ENCODE measurements around the gene RNF217.

RNF217 gene

DNA sequence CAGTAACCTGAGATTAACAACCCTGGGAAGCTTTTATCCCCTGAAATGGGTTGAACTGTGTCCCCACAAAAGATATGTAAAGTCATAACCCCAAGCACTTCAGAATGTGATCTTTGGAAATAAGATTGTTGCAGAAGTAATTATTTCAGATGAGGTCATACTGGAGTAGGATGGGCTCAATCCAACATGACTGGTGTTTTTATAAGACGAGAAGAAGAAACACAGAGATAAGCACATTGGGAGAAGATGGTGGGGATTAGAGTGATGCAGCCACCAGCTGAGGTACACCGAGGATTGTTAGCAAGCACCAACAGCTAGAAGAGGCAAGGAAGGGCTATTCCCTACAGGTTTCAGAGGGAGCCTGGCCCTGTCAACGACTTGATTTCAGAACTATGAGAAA is 12.5 kb upstream of the RNF217 start:
- no peak overlapping the region for H3K23ac ChIP-seq (ENCODE audit: low read length)
- H3K4ac ChIP-seq (ENCODE audit: low read depth, low read length): no peak overlapping the region
- H4K12ac ChIP-seq (ENCODE audit: low read depth, low read length): no peak overlapping the region
- DNase-seq: no peak
- H3K18ac ChIP-seq (ENCODE audit: low read length): no peak overlapping the region
- no peaks in the 10 kb centered on the region for H3K79me2 ChIP-seq (ENCODE audit: control insufficient read depth, insufficient read depth, low read length, poor library complexity)
- WGBS (ENCODE audit: extremely low coverage, insufficient coverage, insufficient read length): no CpG with 5 or more reads among the region's 3 CpGs
- no peaks in the 10 kb centered on the region for H3K4me1 ChIP-seq (ENCODE audit: control insufficient read depth in 1 of 2, insufficient read depth in 2 of 2, low read length in 2 of 2)
- no peak overlapping the region for H4K8ac ChIP-seq (ENCODE audit: low read depth, low read length)
- H2BK5ac ChIP-seq (ENCODE audit: low read depth, low read length, poor library complexity): no peak overlapping the region
- H3K27me3 ChIP-seq (ENCODE audit: insufficient read depth, low read length): no peaks in the 10 kb centered on the region
- H3K9ac ChIP-seq (ENCODE audit: low read length): no peak overlapping the region
- no peak overlapping the region for H2BK12ac ChIP-seq (ENCODE audit: low read length)
- H3K4me2 ChIP-seq (ENCODE audit: low read length): no peak overlapping the region
- H2BK120ac ChIP-seq (ENCODE audit: insufficient read depth, low read length, poor library complexity): no peak overlapping the region
- H3K9me3 ChIP-seq (ENCODE audit: insufficient read depth, low read depth, low read length): no peaks in the 10 kb centered on the region
- no peak overlapping the region for H2AK5ac ChIP-seq (ENCODE audit: low read length)
- no peaks in the 10 kb centered on the region for H3K36me3 ChIP-seq (ENCODE audit: control insufficient read depth in 1 of 2, insufficient read depth in 2 of 2, low read length in 2 of 2)
- no peak overlapping the region for H3K27ac ChIP-seq (ENCODE audit: low read depth, low read length)
- no peak overlapping the region for H3K14ac ChIP-seq (ENCODE audit: low read length)
- H4K91ac ChIP-seq (ENCODE audit: low read depth, low read length): no peak overlapping the region
- no peak overlapping the region for H2AFZ ChIP-seq (ENCODE audit: insufficient read depth, low read length, poor library complexity)
- H3K4me3 ChIP-seq (ENCODE audit: low read depth, low read length): no peak overlapping the region
- H3K79me1 ChIP-seq (ENCODE audit: low read length): no peaks in the 10 kb centered on the region

DNA sequence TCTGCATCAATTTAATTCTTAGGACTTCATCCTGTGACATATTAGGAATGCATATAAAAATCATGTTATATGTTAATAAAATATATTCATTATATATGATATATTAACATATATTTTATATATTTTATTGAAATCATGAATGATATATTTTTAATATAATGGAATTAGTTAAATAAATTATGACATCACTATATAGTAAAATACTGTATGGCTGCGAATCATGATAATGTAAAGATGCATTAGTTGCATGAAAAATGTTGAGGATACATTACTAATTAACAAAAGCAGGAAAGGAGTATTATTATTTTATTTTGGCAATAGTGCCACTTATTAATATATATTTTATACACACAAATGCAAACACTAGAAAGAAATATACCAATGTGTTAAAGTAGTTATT is 8.4 kb upstream of the RNF217 start:
- H3K4me1 ChIP-seq (ENCODE audit: control insufficient read depth in 1 of 2, insufficient read depth in 2 of 2, low read length in 2 of 2): no peaks in the 10 kb centered on the region
- no peaks in the 10 kb centered on the region for H3K79me1 ChIP-seq (ENCODE audit: low read length)
- no peaks in the 10 kb centered on the region for H3K27me3 ChIP-seq (ENCODE audit: insufficient read depth, low read length)
- H2BK120ac ChIP-seq (ENCODE audit: insufficient read depth, low read length, poor library complexity): no peak overlapping the region
- no peak overlapping the region for H2BK5ac ChIP-seq (ENCODE audit: low read depth, low read length, poor library complexity)
- H3K4ac ChIP-seq (ENCODE audit: low read depth, low read length): no peak overlapping the region
- no peak overlapping the region for H2AFZ ChIP-seq (ENCODE audit: insufficient read depth, low read length, poor library complexity)
- no peak overlapping the region for H3K14ac ChIP-seq (ENCODE audit: low read length)
- H3K9me3 ChIP-seq (ENCODE audit: insufficient read depth, low read depth, low read length): peaks cover 4% of the 10 kb centered on the region
- no peak overlapping the region for H4K12ac ChIP-seq (ENCODE audit: low read depth, low read length)
- no peak overlapping the region for H3K23ac ChIP-seq (ENCODE audit: low read length)
- H4K91ac ChIP-seq (ENCODE audit: low read depth, low read length): no peak overlapping the region
- H2AK5ac ChIP-seq (ENCODE audit: low read length): no peak overlapping the region
- H3K4me2 ChIP-seq (ENCODE audit: low read length): no peak overlapping the region
- H3K27ac ChIP-seq (ENCODE audit: low read depth, low read length): no peak overlapping the region
- no peaks in the 10 kb centered on the region for H3K36me3 ChIP-seq (ENCODE audit: control insufficient read depth in 1 of 2, insufficient read depth in 2 of 2, low read length in 2 of 2)
- H4K8ac ChIP-seq (ENCODE audit: low read depth, low read length): no peak overlapping the region
- no CpG with 5 or more reads among the region's 1 CpG for WGBS (ENCODE audit: extremely low coverage, insufficient coverage, insufficient read length)
- H3K4me3 ChIP-seq (ENCODE audit: low read depth, low read length): no peak overlapping the region
- H3K18ac ChIP-seq (ENCODE audit: low read length): no peak overlapping the region
- H3K79me2 ChIP-seq (ENCODE audit: control insufficient read depth, insufficient read depth, low read length, poor library complexity): no peaks in the 10 kb centered on the region
- no peak overlapping the region for H2BK12ac ChIP-seq (ENCODE audit: low read length)
- H3K9ac ChIP-seq (ENCODE audit: low read length): no peak overlapping the region
- no peak for DNase-seq

- H3K23ac ChIP-seq (ENCODE audit: low read length): no peak overlapping the region
- H3K79me1 ChIP-seq (ENCODE audit: low read length): no peaks in the 10 kb centered on the region
- no peak overlapping the region for H2AFZ ChIP-seq (ENCODE audit: insufficient read depth, low read length, poor library complexity)
- no peak overlapping the region for H3K18ac ChIP-seq (ENCODE audit: low read length)
- H4K8ac ChIP-seq (ENCODE audit: low read depth, low read length): no peak overlapping the region
- no peak overlapping the region for H2AK5ac ChIP-seq (ENCODE audit: low read length)
- H4K91ac ChIP-seq (ENCODE audit: low read depth, low read length): no peak overlapping the region
- H2BK12ac ChIP-seq (ENCODE audit: low read length): no peak overlapping the region
- H3K9ac ChIP-seq (ENCODE audit: low read length): no peak overlapping the region
- no peak overlapping the region for H4K12ac ChIP-seq (ENCODE audit: low read depth, low read length)
- H3K36me3 ChIP-seq (ENCODE audit: control insufficient read depth in 1 of 2, insufficient read depth in 2 of 2, low read length in 2 of 2): no peaks in the 10 kb centered on the region
- no peak overlapping the region for H3K4me3 ChIP-seq (ENCODE audit: low read depth, low read length)
- no peak overlapping the region for H3K4me2 ChIP-seq (ENCODE audit: low read length)
- no peak overlapping the region for H2BK120ac ChIP-seq (ENCODE audit: insufficient read depth, low read length, poor library complexity)
- no peak overlapping the region for H3K14ac ChIP-seq (ENCODE audit: low read length)
- no peak overlapping the region for H2BK5ac ChIP-seq (ENCODE audit: low read depth, low read length, poor library complexity)
- no CpG with 5 or more reads among the region's 7 CpGs for WGBS (ENCODE audit: extremely low coverage, insufficient coverage, insufficient read length)
- H3K4me1 ChIP-seq (ENCODE audit: control insufficient read depth in 1 of 2, insufficient read depth in 2 of 2, low read length in 2 of 2): no peaks in the 10 kb centered on the region
- no peak overlapping the region for H3K27ac ChIP-seq (ENCODE audit: low read depth, low read length)
- no peaks in the 10 kb centered on the region for H3K79me2 ChIP-seq (ENCODE audit: control insufficient read depth, insufficient read depth, low read length, poor library complexity)
- H3K4ac ChIP-seq (ENCODE audit: low read depth, low read length): no peak overlapping the region
- DNase-seq: no peak
- no peaks in the 10 kb centered on the region for H3K27me3 ChIP-seq (ENCODE audit: insufficient read depth, low read length)
- peaks cover 4% of the 10 kb centered on the region for H3K9me3 ChIP-seq (ENCODE audit: insufficient read depth, low read depth, low read length)
Observed at GRCh38 chr6:124955108-124955856, 7.0 kb upstream of the RNF217 start.

GRCh38 chr6:124956018-124956417 is 6.2 kb upstream of the RNF217 start:
- Histone ChIP-seq H3K23ac (ENCODE audit: low read length) (no peak overlapping the region), H4K8ac (ENCODE audit: low read depth, low read length) (no peak overlapping the region), H4K12ac (ENCODE audit: low read depth, low read length) (no peak overlapping the region), H3K36me3 (ENCODE audit: control insufficient read depth in 1 of 2, insufficient read depth in 2 of 2, low read length in 2 of 2) (no peaks in the 10 kb centered on the region), H2BK120ac (ENCODE audit: insufficient read depth, low read length, poor library complexity) (no peak overlapping the region), H2AK5ac (ENCODE audit: low read length) (no peak overlapping the region), H3K18ac (ENCODE audit: low read length) (no peak overlapping the region), H3K14ac (ENCODE audit: low read length) (no peak overlapping the region), H3K9me3 (ENCODE audit: insufficient read depth, low read depth, low read length) (peaks cover 4% of the 10 kb centered on the region), H2AFZ (ENCODE audit: insufficient read depth, low read length, poor library complexity) (no peak overlapping the region), H3K79me2 (ENCODE audit: control insufficient read depth, insufficient read depth, low read length, poor library complexity) (no peaks in the 10 kb centered on the region), H3K4me2 (ENCODE audit: low read length) (no peak overlapping the region), H2BK5ac (ENCODE audit: low read depth, low read length, poor library complexity) (no peak overlapping the region), H3K9ac (ENCODE audit: low read length) (no peak overlapping the region), H2BK12ac (ENCODE audit: low read length) (no peak overlapping the region), H3K4me3 (ENCODE audit: low read depth, low read length) (no peak overlapping the region), H3K4ac (ENCODE audit: low read depth, low read length) (no peak overlapping the region), H3K4me1 (ENCODE audit: control insufficient read depth in 1 of 2, insufficient read depth in 2 of 2, low read length in 2 of 2) (no peaks in the 10 kb centered on the region), H3K27ac (ENCODE audit: low read depth, low read length) (no peak overlapping the region), H4K91ac (ENCODE audit: low read depth, low read length) (no peak overlapping the region), H3K27me3 (ENCODE audit: insufficient read depth, low read length) (no peaks in the 10 kb centered on the region), H3K79me1 (ENCODE audit: low read length) (no peaks in the 10 kb centered on the region)
- no CpG with 5 or more reads among the region's 6 CpGs for WGBS (ENCODE audit: extremely low coverage, insufficient coverage, insufficient read length)
- DNase-seq: no peak
